Measurements from ENCODE around the gene CEMIP. TPM values are rescaled to one million over a fixed set of nuclear protein-coding genes. Genes with fewer than 3 reads are reported as not detected.

The CEMIP gene
- total and polyA plus RNA-seq, 9 donors, result 0.93 to 3.0 (median 2.3) TPM

GRCh38 chr15:80892414-80892813, 113.2 kb downstream of the CEMIP start:
- peaks cover 20% of the 10 kb centered on the region for H3K4me1 ChIP-seq (ENCODE audit: control insufficient read depth, insufficient read depth, low read length)
- peaks cover 2% of the 10 kb centered on the region for H3K36me3 ChIP-seq (ENCODE audit: control insufficient read depth, insufficient read depth, low read length)
- 67% methylated on average over 3 of the region's 5 CpGs for WGBS (ENCODE audit: insufficient coverage)
- no peaks in the 10 kb centered on the region for H3K27me3 ChIP-seq (ENCODE audit: control insufficient read depth, insufficient read depth, low read length)
- DNase-seq, result no peak
- no peak overlapping the region for H3K27ac ChIP-seq (ENCODE audit: low read length)
- no peak overlapping the region for H3K4me3 ChIP-seq (ENCODE audit: low read length)
- no peaks in the 10 kb centered on the region for H3K9me3 ChIP-seq (replicated peaks; ENCODE audit: control insufficient read depth, low read depth, low read length)

GRCh38 chr15:80893777-80894176, 114.6 kb downstream of the CEMIP start:
- no CpG with 5 or more reads among the region's 1 CpG for WGBS (ENCODE audit: insufficient coverage)
- Histone ChIP-seq H3K4me3 (ENCODE audit: low read length) (no peak overlapping the region), H3K9me3 (replicated peaks; ENCODE audit: control insufficient read depth, low read depth, low read length) (no peaks in the 10 kb centered on the region), H3K27ac (ENCODE audit: low read length) (no peak overlapping the region), H3K27me3 (ENCODE audit: control insufficient read depth, insufficient read depth, low read length) (no peaks in the 10 kb centered on the region), H3K36me3 (ENCODE audit: control insufficient read depth, insufficient read depth, low read length) (peaks cover 2% of the 10 kb centered on the region), H3K4me1 (ENCODE audit: control insufficient read depth, insufficient read depth, low read length) (peaks cover 20% of the 10 kb centered on the region)
- DNase-seq, result peak; percentile 86

DNA sequence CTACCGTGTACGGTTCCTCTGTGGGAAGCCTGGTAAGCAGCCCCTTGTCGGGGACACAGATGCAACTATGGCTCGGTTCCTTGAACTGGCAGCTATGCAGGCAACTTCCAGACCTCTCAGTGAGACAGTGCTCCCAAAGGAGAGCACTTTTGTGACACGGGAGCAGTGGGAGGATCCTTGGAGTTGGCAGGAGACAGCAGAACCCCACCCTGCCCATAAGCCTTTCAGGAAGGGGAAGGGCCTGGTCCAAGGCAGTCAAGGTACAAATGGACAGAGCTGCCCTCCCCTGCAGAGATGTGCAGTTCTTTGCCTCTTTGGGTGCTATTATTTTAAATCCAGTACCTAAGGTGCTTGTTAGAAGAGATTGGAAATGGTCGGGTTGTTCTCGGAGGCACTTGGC, 115.9 kb downstream of the CEMIP start:
- Histone ChIP-seq H3K27me3 (ENCODE audit: control insufficient read depth, insufficient read depth, low read length) (no peaks in the 10 kb centered on the region), H3K9me3 (replicated peaks; ENCODE audit: control insufficient read depth, low read depth, low read length) (no peaks in the 10 kb centered on the region), H3K36me3 (ENCODE audit: control insufficient read depth, insufficient read depth, low read length) (peaks cover 2% of the 10 kb centered on the region), H3K4me3 (ENCODE audit: low read length) (no peak overlapping the region), H3K27ac (ENCODE audit: low read length) (no peak overlapping the region), H3K4me1 (ENCODE audit: control insufficient read depth, insufficient read depth, low read length) (peaks cover 28% of the 10 kb centered on the region)
- WGBS (ENCODE audit: insufficient coverage), result 84% methylated on average over 6 of the region's 7 CpGs
- no peak for DNase-seq

GRCh38 chr15:80895965-80896364, 116.8 kb downstream of the CEMIP start:
- H3K27ac ChIP-seq (ENCODE audit: low read length), result no peak overlapping the region
- WGBS (ENCODE audit: insufficient coverage), result no CpG with 5 or more reads among the region's 2 CpGs
- no peaks in the 10 kb centered on the region for H3K9me3 ChIP-seq (replicated peaks; ENCODE audit: control insufficient read depth, low read depth, low read length)
- H3K36me3 ChIP-seq (ENCODE audit: control insufficient read depth, insufficient read depth, low read length), result peaks cover 2% of the 10 kb centered on the region
- H3K4me1 ChIP-seq (ENCODE audit: control insufficient read depth, insufficient read depth, low read length), result peaks cover 29% of the 10 kb centered on the region
- no peak for DNase-seq
- no peak overlapping the region for H3K4me3 ChIP-seq (ENCODE audit: low read length)
- no peaks in the 10 kb centered on the region for H3K27me3 ChIP-seq (ENCODE audit: control insufficient read depth, insufficient read depth, low read length)

DNA sequence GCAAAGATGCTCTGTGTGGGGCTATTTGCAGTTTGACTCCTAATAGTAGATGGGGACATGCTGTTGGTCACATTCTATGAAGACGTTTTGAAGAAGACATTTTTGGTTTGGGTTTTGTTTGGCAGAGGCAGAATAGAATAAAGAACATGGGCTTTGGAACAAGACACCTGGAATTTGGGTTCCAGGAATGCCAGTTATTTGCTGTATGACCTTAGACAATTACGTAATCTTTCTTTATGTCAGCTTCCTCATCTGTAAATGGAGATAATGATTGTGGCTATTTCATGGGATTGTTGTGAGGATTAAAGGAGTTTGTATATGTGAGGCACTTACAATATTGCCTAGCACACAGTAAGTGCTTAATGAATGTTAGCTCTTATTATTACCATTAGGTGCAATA, 118.9 kb downstream of the CEMIP start:
- H3K36me3 ChIP-seq (ENCODE audit: control insufficient read depth, insufficient read depth, low read length), result peaks cover 2% of the 10 kb centered on the region
- H3K4me1 ChIP-seq (ENCODE audit: control insufficient read depth, insufficient read depth, low read length), result peaks cover 36% of the 10 kb centered on the region
- H3K27ac ChIP-seq (ENCODE audit: low read length), result no peak overlapping the region
- WGBS (ENCODE audit: insufficient coverage), result 64% methylated on average over 1 of the region's 2 CpGs
- no peak for DNase-seq
- no peaks in the 10 kb centered on the region for H3K27me3 ChIP-seq (ENCODE audit: control insufficient read depth, insufficient read depth, low read length)
- H3K9me3 ChIP-seq (replicated peaks; ENCODE audit: control insufficient read depth, low read depth, low read length), result no peaks in the 10 kb centered on the region
- no peak overlapping the region for H3K4me3 ChIP-seq (ENCODE audit: low read length)

- Histone ChIP-seq H3K27me3 (ENCODE audit: control insufficient read depth, insufficient read depth, low read length) (no peaks in the 10 kb centered on the region), H3K9me3 (replicated peaks; ENCODE audit: control insufficient read depth, low read depth, low read length) (no peaks in the 10 kb centered on the region), H3K27ac (ENCODE audit: low read length) (no peak overlapping the region), H3K4me1 (ENCODE audit: control insufficient read depth, insufficient read depth, low read length) (peaks cover 47% of the 10 kb centered on the region), H3K36me3 (ENCODE audit: control insufficient read depth, insufficient read depth, low read length) (peaks cover 2% of the 10 kb centered on the region), H3K4me3 (ENCODE audit: low read length) (no peak overlapping the region)
- WGBS (ENCODE audit: insufficient coverage), result 61% methylated on average over 4 of the region's 10 CpGs
- DNase-seq, result peak; percentile 35
Measured at GRCh38 chr15:80902298-80902801, 123.2 kb downstream of the CEMIP start.

GRCh38 chr15:80904998-80905397, 125.8 kb downstream of the CEMIP start:
- DNase-seq, result peak; percentile 26
- H3K4me3 ChIP-seq (ENCODE audit: low read length), result no peak overlapping the region
- WGBS (ENCODE audit: insufficient coverage), result 72% methylated on average over 3 of the region's 5 CpGs
- H3K27ac ChIP-seq (ENCODE audit: low read length), result no peak overlapping the region
- peaks cover 40% of the 10 kb centered on the region for H3K4me1 ChIP-seq (ENCODE audit: control insufficient read depth, insufficient read depth, low read length)
- H3K9me3 ChIP-seq (replicated peaks; ENCODE audit: control insufficient read depth, low read depth, low read length), result no peaks in the 10 kb centered on the region
- H3K27me3 ChIP-seq (ENCODE audit: control insufficient read depth, insufficient read depth, low read length), result no peaks in the 10 kb centered on the region
- H3K36me3 ChIP-seq (ENCODE audit: control insufficient read depth, insufficient read depth, low read length), result peaks cover 17% of the 10 kb centered on the region

GRCh38 chr15:80906159-80906766, 127.1 kb downstream of the CEMIP start:
- 83% methylated on average over 3 of the region's 11 CpGs for WGBS (ENCODE audit: insufficient coverage)

GRCh38 chr15:80911821-80912220, 132.7 kb downstream of the CEMIP start:
- Histone ChIP-seq H3K4me1 (ENCODE audit: control insufficient read depth, insufficient read depth, low read length) (no peaks in the 10 kb centered on the region), H3K9me3 (replicated peaks; ENCODE audit: control insufficient read depth, low read depth, low read length) (no peaks in the 10 kb centered on the region), H3K4me3 (ENCODE audit: low read length) (no peak overlapping the region), H3K27ac (ENCODE audit: low read length) (no peak overlapping the region), H3K36me3 (ENCODE audit: control insufficient read depth, insufficient read depth, low read length) (peaks cover 23% of the 10 kb centered on the region), H3K27me3 (ENCODE audit: control insufficient read depth, insufficient read depth, low read length) (no peaks in the 10 kb centered on the region)
- DNase-seq, result no peak
- 88% methylated on average over 1 of the region's 1 CpG for WGBS (ENCODE audit: insufficient coverage)

More at GRCh38 chr15:80906159-80906766, 127.1 kb downstream of the CEMIP start:
- peaks cover 25% of the 10 kb centered on the region for H3K36me3 ChIP-seq (ENCODE audit: control insufficient read depth, insufficient read depth, low read length)
- H3K27ac ChIP-seq (ENCODE audit: low read length), result no peak overlapping the region
- H3K9me3 ChIP-seq (replicated peaks; ENCODE audit: control insufficient read depth, low read depth, low read length), result no peaks in the 10 kb centered on the region
- peaks cover 37% of the 10 kb centered on the region for H3K4me1 ChIP-seq (ENCODE audit: control insufficient read depth, insufficient read depth, low read length)
- no peak overlapping the region for H3K4me3 ChIP-seq (ENCODE audit: low read length)
- no peaks in the 10 kb centered on the region for H3K27me3 ChIP-seq (ENCODE audit: control insufficient read depth, insufficient read depth, low read length)
- peak; percentile 30 for DNase-seq

GRCh38 chr15:80912673-80913072, 133.5 kb downstream of the CEMIP start:
- Histone ChIP-seq H3K36me3 (ENCODE audit: control insufficient read depth, insufficient read depth, low read length) (peaks cover 23% of the 10 kb centered on the region), H3K9me3 (replicated peaks; ENCODE audit: control insufficient read depth, low read depth, low read length) (no peaks in the 10 kb centered on the region), H3K27ac (ENCODE audit: low read length) (no peak overlapping the region), H3K4me3 (ENCODE audit: low read length) (no peak overlapping the region), H3K4me1 (ENCODE audit: control insufficient read depth, insufficient read depth, low read length) (no peaks in the 10 kb centered on the region), H3K27me3 (ENCODE audit: control insufficient read depth, insufficient read depth, low read length) (no peaks in the 10 kb centered on the region)
- no peak for DNase-seq
- 67% methylated on average over 1 of the region's 6 CpGs for WGBS (ENCODE audit: insufficient coverage)

- 90% methylated on average over 2 of the region's 5 CpGs for WGBS (ENCODE audit: insufficient coverage)
- Histone ChIP-seq H3K36me3 (ENCODE audit: control insufficient read depth, insufficient read depth, low read length) (peaks cover 16% of the 10 kb centered on the region), H3K9me3 (replicated peaks; ENCODE audit: control insufficient read depth, low read depth, low read length) (no peaks in the 10 kb centered on the region), H3K4me3 (ENCODE audit: low read length) (no peak overlapping the region), H3K27ac (ENCODE audit: low read length) (no peak overlapping the region), H3K4me1 (ENCODE audit: control insufficient read depth, insufficient read depth, low read length) (no peaks in the 10 kb centered on the region), H3K27me3 (ENCODE audit: control insufficient read depth, insufficient read depth, low read length) (no peaks in the 10 kb centered on the region)
- DNase-seq, result no peak
Measured at GRCh38 chr15:80913541-80913940, 134.4 kb downstream of the CEMIP start.
